Endodermal cell (in vitro differentiated cells): Measurements from ENCODE around the gene SAXO1. TPM values are rescaled to one million over a fixed set of nuclear protein-coding genes. Genes with fewer than 3 reads are reported as not detected.
"Not testable (repeated sequence)": the region's sequence is repeated elsewhere in the genome, so short reads cannot be mapped to it uniquely, and the experiment has no call there.

Source experiments
- DNase-seq: peaks from one replicate; pipeline ENCODE4 v3.0.0-alpha.2; 2017
- H3K27ac ChIP-seq: 2 replicates; pipeline ENCODE4 v1.5.1; 2013; ENCODE audit warnings: mild to moderate bottlenecking, low read depth, low read length, moderate library complexity
- H3K27me3 ChIP-seq: 2 replicates; pipeline ENCODE4 v1.6.1; 2013; ENCODE audit warnings: mild to moderate bottlenecking, low read length, moderate library complexity; ENCODE audit not compliant: insufficient read depth, control insufficient read depth, poor library complexity, severe bottlenecking
- H3K36me3 ChIP-seq: 2 replicates; pipeline ENCODE4 v1.7.0; 2013; ENCODE audit warnings: mild to moderate bottlenecking, low read length, moderate library complexity; ENCODE audit not compliant: control insufficient read depth, insufficient read depth
- H3K4me1 ChIP-seq: one replicate; pipeline ENCODE4 v1.7.0; 2013; ENCODE audit warnings: low read length; ENCODE audit not compliant: control insufficient read depth, insufficient read depth
- H3K4me3 ChIP-seq: 2 replicates; pipeline ENCODE4 v1.5.1; 2013; ENCODE audit warnings: mild to moderate bottlenecking, low read length, moderate library complexity
- H3K9ac ChIP-seq: 2 replicates; pipeline ENCODE4 v1.6.1; 2013; ENCODE audit warnings: mild to moderate bottlenecking, low read length, moderate library complexity; ENCODE audit not compliant: poor library complexity, severe bottlenecking; ENCODE audit errors: extremely low read depth
- H3K9me3 ChIP-seq: 2 replicates; pipeline ENCODE4 v1.6.1; 2013; ENCODE audit warnings: mild to moderate bottlenecking, low read length, moderate library complexity; ENCODE audit not compliant: control insufficient read depth
- H3K27ac Mint-ChIP-seq: 2 replicates; pipeline ENCODE4 v1.8.0; 2020; ENCODE audit warnings: mixed read lengths
- H3K27me3 Mint-ChIP-seq: 2 replicates; pipeline ENCODE4 v1.8.0; 2021; ENCODE audit warnings: mild to moderate bottlenecking, mixed read lengths; ENCODE audit not compliant: insufficient read depth
- H3K36me3 Mint-ChIP-seq: 2 replicates; pipeline ENCODE4 v1.8.0; 2020; ENCODE audit warnings: low read depth, mixed read lengths
- H3K4me1 Mint-ChIP-seq: 2 replicates; pipeline ENCODE4 v1.8.0; 2020; ENCODE audit warnings: mixed read lengths
- H3K4me3 Mint-ChIP-seq: 2 replicates; pipeline ENCODE4 v1.8.0; 2020; ENCODE audit warnings: mild to moderate bottlenecking, moderate library complexity, mixed read lengths
- H3K9me3 Mint-ChIP-seq: 2 replicates; pipeline ENCODE4 v1.8.0; 2020; ENCODE audit warnings: mild to moderate bottlenecking, mixed read lengths
- WGBS, 2 experiments: methylation state at CpG; one replicate each; pipeline versions ENCODE4 v1.1.5 to v1.1.7; 2013; ENCODE audit warnings: missing lambda C conversion rate in 2 of 2, mixed read lengths in 1 of 2; ENCODE audit not compliant: insufficient coverage in 1 of 2, insufficient read length in 1 of 2; 5-methylcytosine and 5-hydroxymethylcytosine counted together
- total RNA-seq, 2 donors: library from RNA; stranded (reverse); fragmentation: NEBNext Ultra II Directional in 1 of 2; extraction: Animal tissue kit (Norgen Biotek cat#: 25700) in 1 of 2; gene quantifications; 2 replicates in 1 of 2; 3 replicates in 1 of 2; pipeline ENCODE4 v1.2.1, GENCODE V29; 2021
- TF ChIP-seq, protein P1 (sequence below): fragments of 200-600 bp; sonication (generic); conservative IDR thresholded peaks from 2 replicates; pipeline ENCODE4 v1.5.0; 2021; ENCODE audit warnings: antibody characterized with exemption, mild to moderate bottlenecking

SAXO1 gene
- total RNA-seq, 2 donors from 2014 or later: 0.04 to 1.2 TPM

DNA sequence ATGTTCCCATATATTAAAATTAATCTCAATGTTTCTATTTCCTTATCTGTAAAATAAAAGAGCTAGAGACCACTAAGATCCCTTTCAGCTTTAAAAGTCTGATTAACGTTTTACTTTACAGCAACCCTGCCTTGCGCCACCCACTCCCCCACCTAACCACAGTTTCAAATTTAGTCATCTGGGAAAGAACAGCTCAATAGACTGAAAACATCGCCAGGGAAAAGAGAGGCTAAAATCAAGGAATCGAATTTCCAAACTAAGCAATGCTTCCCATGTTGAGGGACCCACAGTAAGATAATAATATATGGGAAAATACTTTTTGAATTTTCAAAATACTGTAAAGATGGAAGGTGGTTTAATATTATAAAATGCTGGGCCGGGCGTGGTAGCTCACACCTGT is 6.6 kb downstream of the SAXO1 start:
- no peak overlapping the region for H3K4me3 Mint-ChIP-seq
- H3K4me3 ChIP-seq: no peak overlapping the region

GRCh38 chr9:19023078-19023477 is 9.9 kb downstream of the SAXO1 start:
- no peaks in the 10 kb centered on the region for H3K4me1 ChIP-seq
- H3K4me3 ChIP-seq: no peak overlapping the region
- DNase-seq: no peak
- H3K36me3 ChIP-seq: no peaks in the 10 kb centered on the region
- no peaks in the 10 kb centered on the region for H3K4me1 Mint-ChIP-seq
- 88 to 89% methylated on average over 3 to 4 of the region's 5 CpGs for WGBS, 2 experiments
- peaks cover 6% of the 10 kb centered on the region for H3K9me3 Mint-ChIP-seq
- no peaks in the 10 kb centered on the region for H3K27me3 ChIP-seq
- H3K9ac ChIP-seq: no peak overlapping the region
- TF ChIP-seq, protein P1, sequence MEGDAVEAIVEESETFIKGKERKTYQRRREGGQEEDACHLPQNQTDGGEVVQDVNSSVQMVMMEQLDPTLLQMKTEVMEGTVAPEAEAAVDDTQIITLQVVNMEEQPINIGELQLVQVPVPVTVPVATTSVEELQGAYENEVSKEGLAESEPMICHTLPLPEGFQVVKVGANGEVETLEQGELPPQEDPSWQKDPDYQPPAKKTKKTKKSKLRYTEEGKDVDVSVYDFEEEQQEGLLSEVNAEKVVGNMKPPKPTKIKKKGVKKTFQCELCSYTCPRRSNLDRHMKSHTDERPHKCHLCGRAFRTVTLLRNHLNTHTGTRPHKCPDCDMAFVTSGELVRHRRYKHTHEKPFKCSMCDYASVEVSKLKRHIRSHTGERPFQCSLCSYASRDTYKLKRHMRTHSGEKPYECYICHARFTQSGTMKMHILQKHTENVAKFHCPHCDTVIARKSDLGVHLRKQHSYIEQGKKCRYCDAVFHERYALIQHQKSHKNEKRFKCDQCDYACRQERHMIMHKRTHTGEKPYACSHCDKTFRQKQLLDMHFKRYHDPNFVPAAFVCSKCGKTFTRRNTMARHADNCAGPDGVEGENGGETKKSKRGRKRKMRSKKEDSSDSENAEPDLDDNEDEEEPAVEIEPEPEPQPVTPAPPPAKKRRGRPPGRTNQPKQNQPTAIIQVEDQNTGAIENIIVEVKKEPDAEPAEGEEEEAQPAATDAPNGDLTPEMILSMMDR: no peak
- H3K9me3 ChIP-seq: no peaks in the 10 kb centered on the region
- no peak overlapping the region for H3K27ac Mint-ChIP-seq
- H3K36me3 Mint-ChIP-seq: no peaks in the 10 kb centered on the region
- H3K27me3 Mint-ChIP-seq: no peaks in the 10 kb centered on the region
- H3K27ac ChIP-seq: no peak overlapping the region
- H3K4me3 Mint-ChIP-seq: no peak overlapping the region

More for the DNA sequence above, 6.6 kb downstream of the SAXO1 start:
- H3K9me3 ChIP-seq: no peaks in the 10 kb centered on the region
- TF ChIP-seq, protein P1: no peak
- no peaks in the 10 kb centered on the region for H3K4me1 ChIP-seq
- H3K27ac ChIP-seq: no peak overlapping the region
- no peaks in the 10 kb centered on the region for H3K4me1 Mint-ChIP-seq
- H3K9me3 Mint-ChIP-seq: peaks cover 3% of the 10 kb centered on the region
- H3K27me3 ChIP-seq: no peaks in the 10 kb centered on the region
- no peaks in the 10 kb centered on the region for H3K36me3 Mint-ChIP-seq
- WGBS, 2 experiments: 93% methylated on average over 3 to 6 of the region's 6 CpGs
- no peak overlapping the region for H3K27ac Mint-ChIP-seq
- no peak overlapping the region for H3K9ac ChIP-seq
- DNase-seq: no peak
- no peaks in the 10 kb centered on the region for H3K36me3 ChIP-seq
- H3K27me3 Mint-ChIP-seq: no peaks in the 10 kb centered on the region

DNA sequence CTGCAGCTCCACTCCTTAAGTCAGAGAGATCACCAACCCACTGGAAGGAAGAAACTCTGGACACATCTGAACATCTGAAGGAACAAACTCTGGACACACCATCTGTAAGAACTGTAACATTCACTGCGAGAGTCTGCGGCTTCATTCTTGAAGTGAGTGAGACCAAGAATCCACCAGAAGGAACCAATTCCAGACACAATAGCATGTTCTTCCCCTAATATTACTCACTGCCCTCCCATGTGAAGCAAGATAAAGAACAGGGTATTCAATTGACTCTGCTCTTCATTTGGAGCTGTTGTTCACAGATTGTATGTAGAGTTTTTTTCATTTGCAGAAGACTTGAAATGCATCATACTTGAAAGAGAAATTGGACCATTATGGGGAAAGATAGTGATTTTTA is 10.8 kb downstream of the SAXO1 start:
- 96% methylated on average over 2 of the region's 2 CpGs; no CpG with 5 or more reads in 1 of the 2 experiments for whole genome bisulfite sequencing, 2 experiments
- Mint-ChIP-seq H3K4me3 (no peak overlapping the region), H3K9me3 (peaks cover 6% of the 10 kb centered on the region), H3K4me1 (no peaks in the 10 kb centered on the region), H3K27ac (no peak overlapping the region), H3K27me3 (no peaks in the 10 kb centered on the region), H3K36me3 (no peaks in the 10 kb centered on the region)
- no peak overlapping the region for H3K4me3 ChIP-seq
- H3K36me3 ChIP-seq: no peaks in the 10 kb centered on the region
- no peak overlapping the region for H3K27ac ChIP-seq
- TF ChIP-seq, protein P1: no peak
- H3K9ac ChIP-seq: no peak overlapping the region
- H3K4me1 ChIP-seq: no peaks in the 10 kb centered on the region
- DNase-seq: no peak
- no peaks in the 10 kb centered on the region for H3K27me3 ChIP-seq
- H3K9me3 ChIP-seq: no peaks in the 10 kb centered on the region

- H3K27ac ChIP-seq, H3K4me3 Mint-ChIP-seq, H3K4me3 ChIP-seq, H3K4me1 Mint-ChIP-seq, H3K36me3 ChIP-seq, H3K9ac ChIP-seq, H3K27ac Mint-ChIP-seq, H3K9me3 Mint-ChIP-seq, H3K4me1 ChIP-seq, H3K36me3 Mint-ChIP-seq, H3K27me3 Mint-ChIP-seq, H3K9me3 ChIP-seq, H3K27me3 ChIP-seq, DNase-seq: not testable (repeated sequence)
- 93 to 94% methylated on average over 2 of the region's 2 CpGs for WGBS, 2 experiments
Measured at GRCh38 chr9:19021649-19022048, 11.4 kb downstream of the SAXO1 start.
